T1000 (cell line): ENCODE results near the gene RRP1.

ENCODE experiments used
- DNase-seq: peaks from one replicate; lab custom pipeline; 2025; ENCODE audit warnings: mixed read lengths; lab: John Stamatoyannopoulos, UW

The RRP1 gene

DNA sequence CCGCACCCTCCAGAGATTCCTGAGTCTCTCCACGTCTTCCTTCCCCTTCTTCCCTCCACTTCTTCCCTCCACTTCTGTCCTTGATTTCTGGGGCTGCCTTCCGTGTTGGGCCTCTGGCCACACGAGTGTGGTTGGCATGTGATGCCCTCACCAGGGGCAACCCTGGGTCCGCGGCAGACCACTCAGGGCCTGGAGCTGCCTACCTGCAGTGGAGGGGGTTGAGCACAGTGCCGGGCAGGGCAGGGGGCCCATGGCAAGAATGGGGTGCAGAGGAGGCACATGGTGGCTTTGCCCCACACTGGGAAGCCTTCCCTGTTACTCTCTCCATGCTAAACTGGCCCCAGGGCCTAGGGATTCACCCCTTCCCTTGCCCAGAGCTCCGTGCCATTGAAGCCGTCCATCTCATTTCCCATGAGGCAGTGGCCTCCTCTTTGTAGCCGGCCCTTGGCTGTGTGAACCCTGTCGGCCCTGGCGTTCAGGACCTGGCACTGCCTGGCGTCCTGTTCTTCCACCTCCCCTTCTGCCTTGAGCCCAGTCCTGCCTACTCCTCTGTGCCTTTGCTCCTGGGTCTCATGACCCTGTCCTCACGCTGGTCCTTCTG, 13.4 kb downstream of the RRP1 start:
- no peak for DNase-seq

DNA sequence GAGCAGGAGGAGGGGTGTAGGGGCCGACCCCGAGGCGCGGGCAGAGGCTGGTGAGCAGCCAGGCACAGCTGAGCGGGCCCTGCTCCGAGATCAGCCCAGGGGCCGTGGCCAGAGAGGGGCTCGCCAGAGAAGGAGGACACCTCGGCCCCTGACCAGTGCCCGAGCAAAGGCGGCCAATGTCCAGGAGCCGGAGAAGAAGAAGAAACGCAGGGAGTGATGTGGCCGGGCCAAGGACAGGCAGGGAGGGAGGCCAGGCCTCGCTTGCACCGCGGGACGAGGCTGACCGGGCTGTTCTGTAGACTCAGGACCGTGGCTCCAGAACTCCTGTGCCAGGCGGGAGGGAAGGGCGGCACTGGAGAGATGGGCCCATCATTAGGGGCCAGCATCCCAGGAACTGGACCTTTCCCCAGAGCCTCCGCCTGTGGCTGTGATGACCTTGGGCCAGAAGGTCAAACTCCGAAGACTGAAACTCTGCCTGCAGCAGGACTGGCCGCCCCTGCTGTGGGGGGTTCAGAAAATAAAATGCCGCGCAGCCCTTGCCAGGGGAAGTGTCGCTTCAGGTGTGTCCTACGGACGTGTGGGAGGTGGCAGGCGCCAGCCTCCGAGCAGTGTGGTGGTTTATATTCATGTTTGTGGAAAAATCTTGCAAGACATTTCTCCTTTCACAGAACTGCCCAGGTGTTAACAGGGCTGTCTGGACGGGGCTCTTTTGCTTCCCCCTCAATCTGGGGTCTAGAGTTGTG, 14.4 kb downstream of the RRP1 start:
- DNase-seq = no peak

DNA sequence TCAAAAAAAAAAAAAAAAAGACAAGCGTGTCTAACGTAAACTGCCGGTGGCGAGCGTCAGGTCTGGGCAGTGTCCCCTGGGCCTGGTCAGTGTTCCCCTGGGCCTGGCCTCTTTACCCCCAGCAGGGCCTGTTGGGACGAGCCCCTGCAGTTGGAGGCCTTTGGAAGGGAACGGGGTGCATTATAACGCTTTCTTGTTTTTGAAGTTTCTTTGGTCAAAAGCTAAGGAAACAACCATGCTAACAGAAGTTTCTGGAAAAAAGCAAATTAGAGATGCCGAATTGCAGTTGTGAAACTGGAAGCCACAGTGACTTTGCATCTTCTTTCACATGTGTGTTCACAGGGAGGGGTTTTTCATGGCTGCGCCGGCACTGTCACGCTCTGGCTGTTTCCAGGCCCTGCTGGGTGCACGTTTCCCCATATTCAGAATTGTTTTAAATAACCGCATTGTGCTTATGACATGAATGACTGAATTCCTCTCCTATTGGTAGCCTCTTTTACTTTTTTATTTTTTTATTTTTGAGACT, 16.0 kb downstream of the RRP1 start:
- no peak for DNase-seq

DNA sequence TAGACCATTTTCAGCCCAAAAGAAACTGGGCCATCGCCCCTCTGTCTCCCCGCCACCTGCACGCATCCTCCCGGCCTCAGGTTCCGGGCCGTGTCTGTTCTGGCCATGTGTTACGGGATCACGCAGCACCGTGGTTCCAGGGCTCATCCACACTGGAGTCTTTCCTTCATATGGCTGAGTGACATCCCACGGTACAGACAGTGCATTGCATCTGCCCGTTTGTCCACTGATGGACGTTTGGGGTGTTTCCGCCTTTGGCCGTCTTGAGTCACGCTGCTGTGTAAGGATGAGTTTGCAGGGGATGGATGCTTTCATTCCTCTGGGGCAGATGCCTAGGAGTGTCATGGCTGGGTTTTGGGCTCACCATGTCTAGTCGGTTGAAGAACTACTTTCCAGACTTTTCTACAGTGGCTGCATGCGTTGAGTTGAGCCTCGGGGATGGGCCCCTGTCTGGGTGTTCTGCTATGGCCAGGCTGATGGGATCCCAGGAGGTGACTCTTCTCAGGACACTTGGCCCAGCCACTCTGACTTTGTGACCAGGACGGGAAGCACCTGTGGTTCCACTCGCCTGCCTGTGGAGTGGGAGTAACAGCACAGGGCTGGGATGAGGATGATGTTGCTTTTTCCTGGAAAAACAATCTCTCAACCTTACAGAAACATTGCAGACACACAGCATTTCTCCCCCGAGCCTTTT, 16.8 kb downstream of the RRP1 start:
- DNase-seq = no peak

DNA sequence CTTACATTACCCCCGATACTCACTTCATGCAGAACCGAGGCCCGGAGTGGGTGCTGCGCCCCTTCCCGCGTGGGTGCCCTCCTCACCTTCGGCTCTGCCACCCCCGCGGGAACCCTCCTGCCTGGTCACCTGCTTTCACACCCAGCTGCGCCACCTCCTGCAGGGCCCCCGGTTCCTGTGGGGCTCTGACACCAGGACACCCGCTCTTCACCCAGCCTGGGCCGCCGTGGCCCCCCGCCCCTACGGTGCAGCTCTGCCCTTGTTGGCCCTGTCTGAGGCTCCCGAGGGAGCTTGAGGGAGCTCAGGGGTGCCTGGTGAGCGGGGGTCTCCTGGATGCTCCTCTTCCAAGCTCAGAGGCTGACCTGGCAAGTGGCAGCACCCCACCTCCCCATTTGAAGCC, 19.0 kb downstream of the RRP1 start:
- no peak for DNase-seq

DNA sequence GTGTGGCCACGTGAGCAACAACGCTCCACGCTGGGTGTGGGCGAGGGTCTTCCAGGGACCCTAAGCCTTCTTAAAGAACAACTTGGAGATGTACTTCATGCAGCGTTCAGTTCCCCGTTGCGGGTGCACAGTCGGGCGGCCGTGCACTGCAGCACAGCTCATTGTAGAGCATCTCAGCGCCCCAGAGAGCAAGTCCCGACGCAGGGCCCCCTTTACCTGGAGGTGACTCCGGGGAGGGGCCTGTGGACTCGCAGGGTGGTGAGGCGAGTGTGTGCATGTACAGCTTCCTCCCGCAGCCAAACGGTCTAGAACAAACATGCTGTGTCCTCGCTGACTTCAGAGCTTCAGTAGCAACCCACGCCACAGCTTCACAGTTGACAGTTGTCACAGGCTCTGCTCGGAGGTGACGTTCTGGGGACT, 19.5 kb downstream of the RRP1 start:
- DNase-seq = no peak

DNA sequence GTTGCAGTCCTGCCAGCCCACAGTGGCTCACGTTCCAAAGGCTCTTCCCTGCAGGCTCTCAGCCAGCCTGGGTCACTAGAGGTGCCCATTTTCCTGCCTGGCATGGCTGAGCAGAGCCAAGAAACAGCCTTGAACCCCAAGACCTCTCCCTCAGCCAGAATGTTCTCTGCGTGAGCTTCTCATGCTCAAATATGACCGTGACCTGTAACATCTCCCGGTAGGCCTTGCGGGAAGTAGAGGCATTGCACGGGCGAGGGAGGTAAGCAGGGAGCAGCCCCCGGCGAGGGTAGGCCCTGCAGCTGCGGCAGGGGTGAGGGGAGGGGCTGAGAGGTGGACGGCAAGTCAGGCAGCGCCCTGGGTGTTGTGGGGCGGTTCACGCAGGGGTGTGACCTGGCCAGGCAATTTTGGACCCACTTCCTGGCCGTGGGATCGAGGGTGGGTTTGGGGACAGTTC, 20.0 kb downstream of the RRP1 start:
- DNase-seq = no peak

DNA sequence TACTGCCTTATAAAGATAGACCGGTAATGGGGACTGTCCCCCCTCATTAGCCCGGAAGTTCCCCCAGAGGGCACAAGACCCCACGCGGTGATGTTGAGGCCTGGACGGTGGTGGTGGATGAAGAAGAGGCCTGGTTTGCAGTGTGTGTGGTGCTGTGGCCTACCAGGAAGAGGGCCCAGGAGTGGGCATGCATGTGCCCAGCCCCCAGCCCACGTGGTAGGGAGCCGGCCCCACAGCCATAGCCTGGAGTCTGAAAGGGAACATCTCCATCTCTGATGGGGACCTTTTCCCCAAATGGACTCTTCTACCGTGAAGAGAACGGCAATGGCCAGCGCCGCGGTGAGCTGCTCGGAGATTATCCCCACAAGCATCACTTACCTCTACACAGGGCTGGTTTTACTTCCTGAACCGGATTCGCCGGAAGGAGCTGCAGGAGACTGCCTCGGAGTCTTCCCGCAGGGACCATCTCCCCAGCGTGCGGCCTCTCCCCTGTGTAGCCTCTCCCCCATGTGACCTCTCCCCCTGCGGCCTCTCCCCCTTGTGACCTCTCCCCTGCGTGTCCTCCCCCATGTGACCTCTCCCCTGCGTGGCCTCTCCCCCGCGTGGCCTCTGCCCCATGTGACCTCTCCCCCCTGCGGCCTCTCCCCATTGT, 20.6 kb downstream of the RRP1 start:
- no peak for DNase-seq

DNA sequence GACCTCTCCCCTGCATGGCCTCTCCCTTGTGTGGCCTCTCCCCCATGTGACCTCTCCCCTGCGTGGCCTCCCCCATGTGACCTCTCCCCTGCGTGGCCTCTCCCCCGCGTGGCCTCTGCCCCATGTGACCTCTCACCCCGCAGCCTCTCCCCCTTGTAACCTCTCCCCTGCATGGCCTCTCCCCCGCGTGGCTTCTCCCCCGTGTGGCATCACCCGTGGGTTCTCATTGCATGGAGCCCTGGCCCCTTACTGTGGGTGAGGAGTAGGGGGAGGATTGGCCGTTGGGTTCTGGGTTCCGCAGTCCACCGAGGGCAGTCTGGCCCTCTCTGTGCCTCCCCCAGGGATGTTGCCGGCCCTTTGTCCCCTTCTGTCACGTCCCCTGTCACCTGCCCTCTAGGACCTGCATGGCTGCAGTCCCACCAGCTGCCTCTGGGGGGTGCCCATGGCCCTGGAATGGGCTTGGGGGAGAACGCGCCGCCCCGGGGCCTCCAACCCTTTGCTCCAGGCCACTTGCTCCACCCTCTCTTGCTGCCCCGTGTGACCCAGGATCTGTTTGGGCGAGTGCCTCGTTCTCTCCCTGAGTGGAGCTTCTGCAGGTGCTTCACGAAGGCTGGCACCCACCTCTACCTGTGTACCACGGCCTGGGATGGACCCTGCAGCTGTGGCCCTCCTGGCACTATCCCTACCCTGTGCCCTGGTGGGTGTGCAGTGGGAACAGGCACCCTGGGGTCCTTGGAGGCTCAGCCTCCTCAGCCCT, 21.3 kb downstream of the RRP1 start:
- DNase-seq = peak; percentile 55

DNA sequence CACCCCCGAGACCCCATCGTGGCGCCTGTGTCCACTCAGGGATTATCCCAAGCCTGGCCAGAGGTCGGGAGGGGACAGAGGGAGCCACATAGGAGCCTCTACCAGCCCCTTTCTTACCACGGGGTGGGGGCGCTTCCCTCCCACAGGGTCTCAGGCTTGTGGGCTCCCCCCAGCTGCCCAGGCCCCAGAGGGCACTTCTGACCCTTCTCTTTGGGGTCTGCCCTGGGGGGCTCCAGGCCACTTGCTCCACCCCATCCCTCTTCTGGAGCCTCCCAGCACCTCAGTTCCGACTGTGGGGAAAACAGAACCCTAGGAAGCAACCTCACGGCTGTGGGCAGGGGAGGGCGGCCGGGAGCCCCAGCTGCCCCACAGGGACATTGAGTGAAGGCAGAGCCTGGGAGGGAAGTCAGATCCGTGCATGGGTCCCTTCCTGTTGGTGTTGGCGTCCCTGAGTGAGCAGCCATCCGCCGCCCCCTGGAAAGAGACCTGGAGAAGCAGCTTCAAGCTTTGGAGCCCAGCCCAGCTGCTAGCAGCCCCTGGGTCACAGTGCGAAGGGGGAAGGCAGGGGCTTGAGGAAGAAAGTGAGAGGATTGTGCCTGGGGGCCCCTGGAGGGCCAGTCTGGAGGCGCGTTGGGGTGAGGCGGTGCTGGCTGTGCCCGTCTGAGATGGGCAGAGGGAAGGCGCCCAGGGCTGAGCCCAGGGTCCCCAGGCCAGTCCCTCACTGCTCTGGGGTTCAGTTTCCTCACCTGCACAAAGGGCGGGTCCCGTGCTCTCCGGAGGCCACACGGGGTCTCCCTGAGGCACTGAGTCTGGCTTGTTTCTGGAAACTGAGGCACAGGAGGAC, 22.1 kb downstream of the RRP1 start:
- no peak for DNase-seq

DNA sequence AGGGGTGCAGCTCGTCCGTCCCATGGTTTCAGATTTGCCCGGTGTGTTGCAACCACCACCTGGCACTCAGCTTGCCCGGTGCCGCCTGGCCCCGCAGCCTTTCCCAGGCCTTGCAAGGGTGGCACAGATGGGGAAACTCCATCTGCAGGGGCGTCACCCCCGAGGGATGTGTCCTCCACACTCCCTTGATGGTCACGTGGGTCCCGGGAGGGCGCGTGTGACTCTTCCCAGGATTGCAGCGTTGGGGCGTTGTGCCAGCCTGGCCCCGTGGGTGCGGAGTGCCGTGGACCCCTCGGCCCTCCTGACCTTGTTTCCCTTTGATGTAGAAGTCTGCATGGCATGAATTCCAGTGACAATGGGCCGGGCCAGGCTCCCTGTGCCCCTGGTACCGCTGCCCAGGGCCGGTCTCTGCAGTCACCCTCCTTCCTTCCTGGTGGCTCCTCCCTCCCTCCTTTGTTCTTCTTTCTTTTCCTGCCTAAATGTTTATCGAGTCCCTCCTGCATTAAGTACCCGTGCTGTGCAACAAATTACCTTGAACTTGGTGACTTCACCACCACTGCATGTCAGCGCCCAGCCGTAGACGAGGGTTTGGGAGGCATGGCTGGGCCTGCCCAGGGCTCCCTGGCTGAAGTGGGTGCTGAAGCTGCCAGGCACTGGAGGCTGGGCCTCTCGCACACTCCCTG, 22.9 kb downstream of the RRP1 start:
- DNase-seq = no peak

DNA sequence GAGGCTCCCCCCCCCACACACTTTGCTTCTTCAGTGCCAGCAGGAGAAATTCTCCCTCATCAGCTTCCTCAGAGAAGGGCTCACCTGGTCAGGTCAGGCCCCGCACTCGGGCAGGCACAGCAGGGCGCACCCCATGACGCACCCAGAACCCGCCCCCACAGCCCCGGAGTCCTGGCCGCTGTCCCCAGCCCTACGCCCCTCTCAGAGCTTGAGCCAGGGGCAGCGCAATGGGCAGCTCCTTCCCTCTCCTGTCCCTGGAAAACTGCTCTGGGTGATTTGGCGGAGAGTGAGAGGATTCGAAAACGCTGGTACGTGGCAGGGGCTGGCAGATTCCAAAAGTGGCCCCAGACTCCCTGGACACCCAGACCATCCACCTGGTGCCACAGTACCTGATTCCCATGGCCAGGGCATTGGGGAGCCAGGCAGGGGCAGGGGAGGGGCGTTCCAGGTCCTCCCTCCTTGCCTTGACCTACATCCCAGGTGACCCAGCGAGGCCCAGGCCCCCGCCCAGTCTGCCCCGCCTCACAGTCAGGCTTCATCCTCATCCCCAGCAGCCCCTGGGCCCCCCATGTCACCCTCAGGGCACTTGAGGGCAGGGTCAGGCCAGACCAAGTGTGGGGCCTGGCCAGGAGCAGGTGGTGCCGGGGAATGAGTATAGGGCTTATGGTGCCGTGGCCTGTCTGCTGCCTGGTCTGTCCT, 23.7 kb downstream of the RRP1 start:
- DNase-seq = no peak

DNA sequence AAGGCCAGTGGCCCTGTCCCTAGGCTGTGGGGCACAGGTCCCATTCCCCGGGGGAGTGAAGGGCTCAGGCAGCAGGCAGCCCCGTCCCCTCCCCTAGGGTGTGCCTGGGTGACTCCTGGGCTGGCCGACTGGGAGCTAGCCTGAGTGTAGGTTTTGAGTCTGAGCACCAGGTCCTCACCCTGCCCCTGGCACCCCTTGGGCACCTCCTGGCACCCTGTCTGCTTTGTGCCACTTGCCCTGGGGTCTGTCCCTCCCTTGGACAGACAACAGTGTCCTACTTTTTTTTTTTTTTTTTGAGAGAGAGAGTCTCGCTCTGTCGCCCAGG, 24.2 kb downstream of the RRP1 start:
- DNase-seq = no peak

DNA sequence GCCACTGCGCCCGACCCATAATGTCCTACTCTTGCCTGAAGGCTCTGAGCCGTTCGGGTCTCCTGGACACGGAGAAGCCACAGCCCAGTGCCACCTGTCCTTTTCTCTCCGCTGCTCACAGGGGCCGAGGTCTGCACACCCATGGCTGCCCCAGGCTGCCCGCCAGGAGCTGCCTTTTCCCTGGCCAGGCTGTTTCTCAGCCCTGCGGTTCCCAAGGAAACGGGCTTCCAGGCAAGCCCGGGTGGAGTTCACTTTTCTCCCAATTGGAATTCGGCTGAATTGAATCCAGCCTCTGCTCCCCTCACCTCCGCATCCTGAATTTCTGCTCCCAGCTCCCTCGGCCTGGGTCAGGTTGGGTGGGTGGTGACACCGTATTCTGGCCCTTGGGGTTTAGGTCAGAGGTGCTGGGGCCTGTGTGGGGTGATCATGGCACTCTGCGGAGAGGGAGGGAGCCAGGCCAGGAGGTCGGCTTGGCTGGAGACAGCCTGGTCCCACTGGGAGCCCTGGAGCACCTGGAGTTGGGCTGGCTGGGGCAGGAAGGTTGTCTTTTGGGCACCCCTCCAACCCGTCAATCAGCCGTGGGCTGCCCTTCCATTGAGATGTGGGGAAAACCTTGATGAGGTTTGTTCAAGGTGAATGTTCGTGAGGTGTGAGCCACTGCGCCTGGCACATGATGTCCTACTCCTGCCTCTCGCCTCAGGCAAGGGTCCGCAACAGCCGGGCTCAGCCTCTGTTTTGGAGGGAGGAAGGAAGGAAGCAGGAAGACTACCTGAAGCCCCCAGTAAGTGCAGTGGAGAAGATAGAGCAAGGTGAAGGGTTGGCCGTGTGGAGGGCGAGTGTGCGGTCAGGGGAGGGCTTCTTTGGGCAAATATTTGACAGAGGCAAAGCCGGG, 25.1 kb downstream of the RRP1 start:
- no peak for DNase-seq

DNA sequence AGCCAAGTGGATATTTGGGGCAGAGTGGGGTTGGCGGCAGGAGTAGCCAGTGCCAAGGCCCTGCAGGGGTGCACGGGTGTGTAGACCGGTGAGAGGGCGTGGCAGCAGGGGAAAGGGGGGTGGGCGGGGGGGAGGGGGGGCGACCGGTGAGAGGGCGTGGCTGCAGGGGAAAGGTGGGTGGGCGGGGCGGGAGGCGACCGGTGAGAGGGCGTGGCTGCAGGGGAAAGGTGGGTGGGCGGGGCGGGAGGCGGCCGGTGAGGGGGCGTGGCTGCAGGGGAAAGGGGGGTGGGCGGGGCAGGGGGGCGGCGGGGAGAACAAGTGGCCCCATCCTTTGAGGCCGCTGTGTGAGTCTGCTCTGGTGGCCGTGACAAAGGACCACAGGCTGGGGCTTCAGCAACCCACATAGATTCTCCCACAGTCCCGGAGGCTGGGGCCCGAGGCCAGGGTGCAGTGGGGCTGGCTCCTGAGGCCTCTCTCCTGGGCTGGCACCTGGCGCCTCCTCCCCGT, 25.8 kb downstream of the RRP1 start:
- no peak for DNase-seq

DNA sequence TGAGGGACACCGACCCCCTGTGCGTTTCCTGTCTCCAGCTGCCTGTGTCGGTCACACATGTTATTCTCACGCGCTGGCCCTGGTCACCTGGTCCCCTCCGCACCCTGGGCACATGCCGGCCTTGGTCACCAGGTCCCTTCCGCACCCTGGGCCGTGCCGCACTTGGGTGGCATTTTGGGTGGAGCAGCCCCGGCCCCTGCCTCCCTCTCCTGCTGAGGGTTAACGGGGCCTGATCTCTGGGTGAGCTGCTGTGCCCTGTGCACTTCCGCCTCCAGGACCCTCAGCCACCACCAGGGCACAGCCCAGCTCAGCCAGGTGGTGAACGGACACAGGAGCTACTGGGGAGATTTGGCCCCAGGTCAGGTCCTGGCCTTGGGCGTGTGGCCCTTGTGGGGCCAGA, 26.6 kb downstream of the RRP1 start:
- DNase-seq = no peak

DNA sequence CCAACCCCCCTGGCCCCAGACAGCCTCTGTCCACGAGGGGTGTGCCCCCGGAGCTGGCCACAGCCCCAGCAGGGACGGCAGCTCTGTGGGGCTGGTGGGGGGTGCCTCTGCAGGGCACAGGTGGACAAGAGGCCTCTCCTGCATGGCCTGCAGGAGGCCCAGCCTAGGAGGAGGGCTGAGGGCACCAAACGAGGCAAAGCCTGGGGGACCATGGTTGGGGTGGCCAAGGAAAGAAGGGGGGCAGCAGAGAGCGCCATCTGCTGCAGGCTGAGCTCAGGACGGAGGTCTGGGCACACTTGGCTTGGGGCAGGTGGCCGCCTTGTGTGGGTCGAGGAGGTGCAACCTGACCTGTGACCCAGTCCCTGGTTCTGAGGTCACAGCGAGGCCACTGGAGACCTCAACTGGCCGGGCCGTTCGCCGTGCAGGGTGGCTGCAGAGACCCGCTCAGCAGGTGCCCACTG, 27.3 kb downstream of the RRP1 start:
- DNase-seq = no peak
